ENCODE measurements around the gene TSPAN18. TPM values are rescaled to one million over a fixed set of nuclear protein-coding genes. Genes with fewer than 3 reads are reported as not detected.
"Not testable (repeated sequence)": the region's sequence is repeated elsewhere in the genome, so short reads cannot be mapped to it uniquely, and the experiment has no call there.

The TSPAN18 gene
- total RNA-seq, 1 experiment from 2014 or later, result 1.8 TPM

- H3K4me1 ChIP-seq (ENCODE audit: low read length), result peaks cover 46% of the 10 kb centered on the region
- no peak for DNase-seq
- no peak overlapping the region for H3K27ac ChIP-seq (ENCODE audit: low read length)
- H4K20me1 ChIP-seq (ENCODE audit: insufficient read depth, low read depth, low read length), result no peaks in the 10 kb centered on the region
- H3K79me2 ChIP-seq (ENCODE audit: low read length), result no peaks in the 10 kb centered on the region
- H3K4me3 ChIP-seq (ENCODE audit: low read length), result no peak overlapping the region
- no peak overlapping the region for H2AFZ ChIP-seq (ENCODE audit: low read length)
- H3K9ac ChIP-seq (ENCODE audit: low read length), result no peak overlapping the region
- H3K36me3 ChIP-seq (ENCODE audit: insufficient read depth, low read length), result no peaks in the 10 kb centered on the region
- H3K9me2 ChIP-seq (replicated peaks; ENCODE audit: insufficient read depth, low read length), result no peaks in the 10 kb centered on the region
- H3K9me3 ChIP-seq (ENCODE audit: low read length), result peaks cover 4% of the 10 kb centered on the region; the same call in 1 of the 2 replicates
- no peak overlapping the region for H3K4me2 ChIP-seq (ENCODE audit: low read depth, low read length, poor library complexity, severe bottlenecking)
- H3K27me3 ChIP-seq (ENCODE audit: low read length), result no peaks in the 10 kb centered on the region
Measured at GRCh38 chr11:44868021-44868420, 141.3 kb downstream of the TSPAN18 start.

- Histone ChIP-seq H3K4me2 (ENCODE audit: low read depth, low read length, poor library complexity, severe bottlenecking) (no peak overlapping the region), H3K79me2 (ENCODE audit: low read length) (no peaks in the 10 kb centered on the region), H3K27ac (ENCODE audit: low read length) (no peak overlapping the region), H2AFZ (ENCODE audit: low read length) (no peak overlapping the region), H4K20me1 (ENCODE audit: insufficient read depth, low read depth, low read length) (no peaks in the 10 kb centered on the region), H3K9ac (ENCODE audit: low read length) (no peak overlapping the region), H3K27me3 (ENCODE audit: low read length) (no peaks in the 10 kb centered on the region), H3K36me3 (ENCODE audit: insufficient read depth, low read length) (no peaks in the 10 kb centered on the region), H3K9me3 (ENCODE audit: low read length) (peaks cover 4% of the 10 kb centered on the region; the same call in 1 of the 2 replicates), H3K4me1 (ENCODE audit: low read length) (peaks cover 54% of the 10 kb centered on the region), H3K4me3 (ENCODE audit: low read length) (no peak overlapping the region), H3K9me2 (replicated peaks; ENCODE audit: insufficient read depth, low read length) (no peaks in the 10 kb centered on the region)
- no peak for DNase-seq
Measured at GRCh38 chr11:44868455-44869421, 142.0 kb downstream of the TSPAN18 start.

- peaks cover 4% of the 10 kb centered on the region; the same call in 1 of the 2 replicates for H3K9me3 ChIP-seq (ENCODE audit: low read length)
- no peaks in the 10 kb centered on the region for H4K20me1 ChIP-seq (ENCODE audit: insufficient read depth, low read depth, low read length)
- no peaks in the 10 kb centered on the region for H3K9me2 ChIP-seq (replicated peaks; ENCODE audit: insufficient read depth, low read length)
- peak overlapping the region; percentile 18 for H3K4me2 ChIP-seq (ENCODE audit: low read depth, low read length, poor library complexity, severe bottlenecking)
- no peak overlapping the region for H3K4me3 ChIP-seq (ENCODE audit: low read length)
- H3K36me3 ChIP-seq (ENCODE audit: insufficient read depth, low read length), result no peaks in the 10 kb centered on the region
- no peaks in the 10 kb centered on the region for H3K79me2 ChIP-seq (ENCODE audit: low read length)
- peak; percentile 55 for DNase-seq
- no peak overlapping the region for H3K9ac ChIP-seq (ENCODE audit: low read length)
- 0 out of 2 replicates have a peak overlapping the region, but pooled peaks have one; percentile 15 for H3K27ac ChIP-seq (ENCODE audit: low read length)
- H3K4me1 ChIP-seq (ENCODE audit: low read length), result peaks cover 51% of the 10 kb centered on the region
- no peak overlapping the region; the same call in 1 of the 2 replicates for H2AFZ ChIP-seq (ENCODE audit: low read length)
- H3K27me3 ChIP-seq (ENCODE audit: low read length), result no peaks in the 10 kb centered on the region
Measured at GRCh38 chr11:44870181-44870580, 143.4 kb downstream of the TSPAN18 start.

GRCh38 chr11:44870615-44871176 is 143.9 kb downstream of the TSPAN18 start:
- H4K20me1 ChIP-seq (ENCODE audit: insufficient read depth, low read depth, low read length), result no peaks in the 10 kb centered on the region
- no peak overlapping the region; the same call in 1 of the 2 replicates for H2AFZ ChIP-seq (ENCODE audit: low read length)
- no peaks in the 10 kb centered on the region for H3K27me3 ChIP-seq (ENCODE audit: low read length)
- DNase-seq, result no peak
- no peak overlapping the region for H3K9ac ChIP-seq (ENCODE audit: low read length)
- peaks cover 46% of the 10 kb centered on the region for H3K4me1 ChIP-seq (ENCODE audit: low read length)
- peak overlapping the region; percentile 18 for H3K4me2 ChIP-seq (ENCODE audit: low read depth, low read length, poor library complexity, severe bottlenecking)
- no peak overlapping the region for H3K4me3 ChIP-seq (ENCODE audit: low read length)
- no peaks in the 10 kb centered on the region for H3K79me2 ChIP-seq (ENCODE audit: low read length)
- H3K9me3 ChIP-seq (ENCODE audit: low read length), result peaks cover 4% of the 10 kb centered on the region; the same call in 1 of the 2 replicates
- no peaks in the 10 kb centered on the region for H3K36me3 ChIP-seq (ENCODE audit: insufficient read depth, low read length)
- no peaks in the 10 kb centered on the region for H3K9me2 ChIP-seq (replicated peaks; ENCODE audit: insufficient read depth, low read length)
- 0 out of 2 replicates have a peak overlapping the region, but pooled peaks have one; percentile 15 for H3K27ac ChIP-seq (ENCODE audit: low read length)

DNA sequence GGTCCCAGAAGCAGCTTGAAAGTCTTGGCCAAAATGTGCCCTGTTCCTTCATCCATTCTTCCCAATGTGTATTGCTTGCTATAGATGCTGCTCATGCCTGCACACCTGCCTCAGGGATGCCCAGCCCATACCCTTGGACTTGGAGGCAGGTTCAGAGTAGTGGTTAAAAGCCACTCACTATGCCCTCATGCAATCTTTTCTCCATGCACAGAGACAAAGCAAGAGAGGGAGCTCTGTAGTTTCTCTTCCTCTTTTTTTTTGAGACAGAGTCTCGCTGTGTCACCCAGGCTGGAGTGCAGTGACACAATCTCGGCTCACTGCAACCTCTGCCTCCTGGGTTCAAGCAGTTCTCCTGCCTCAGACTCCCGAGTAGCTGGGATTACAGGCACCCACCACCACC is 144.9 kb downstream of the TSPAN18 start:
- not testable (repeated sequence) for H3K27ac ChIP-seq (ENCODE audit: low read length); H3K9me3 ChIP-seq (ENCODE audit: low read length); H3K4me3 ChIP-seq (ENCODE audit: low read length); H3K36me3 ChIP-seq (ENCODE audit: insufficient read depth, low read length); H3K27me3 ChIP-seq (ENCODE audit: low read length); H3K9ac ChIP-seq (ENCODE audit: low read length); H3K9me2 ChIP-seq (replicated peaks; ENCODE audit: insufficient read depth, low read length); H4K20me1 ChIP-seq (ENCODE audit: insufficient read depth, low read depth, low read length); H2AFZ ChIP-seq (ENCODE audit: low read length); H3K79me2 ChIP-seq (ENCODE audit: low read length); H3K4me2 ChIP-seq (ENCODE audit: low read depth, low read length, poor library complexity, severe bottlenecking)
- H3K4me1 ChIP-seq (ENCODE audit: low read length), result peaks cover 36% of the 10 kb centered on the region
- DNase-seq, result peak; percentile 68

DNA sequence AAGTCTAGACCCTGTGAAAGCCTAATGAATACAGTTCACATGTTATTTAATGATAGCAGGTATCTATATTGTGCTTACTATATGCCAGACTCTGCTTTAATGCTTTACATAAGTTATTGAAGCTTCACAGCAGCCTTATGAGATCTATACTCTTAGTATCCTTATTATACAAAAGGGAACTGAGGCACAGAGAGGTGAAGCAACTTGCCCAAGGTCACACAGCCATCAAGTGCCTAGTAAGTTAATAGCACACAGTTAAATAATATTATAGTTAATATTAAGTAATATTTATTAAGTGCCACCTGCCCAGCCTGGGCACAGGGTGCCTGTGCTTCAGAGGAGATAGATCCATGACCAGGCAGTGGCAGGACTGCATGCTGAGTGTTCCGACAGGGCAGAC is 145.8 kb downstream of the TSPAN18 start:
- no peak overlapping the region for H3K4me2 ChIP-seq (ENCODE audit: low read depth, low read length, poor library complexity, severe bottlenecking)
- H3K9ac ChIP-seq (ENCODE audit: low read length), result no peak overlapping the region
- no peaks in the 10 kb centered on the region for H3K36me3 ChIP-seq (ENCODE audit: insufficient read depth, low read length)
- H4K20me1 ChIP-seq (ENCODE audit: insufficient read depth, low read depth, low read length), result no peaks in the 10 kb centered on the region
- H3K27ac ChIP-seq (ENCODE audit: low read length), result no peak overlapping the region
- no peak overlapping the region for H3K4me3 ChIP-seq (ENCODE audit: low read length)
- H3K4me1 ChIP-seq (ENCODE audit: low read length), result peaks cover 33% of the 10 kb centered on the region
- DNase-seq, result no peak
- peaks cover 4% of the 10 kb centered on the region; the same call in 1 of the 2 replicates for H3K9me3 ChIP-seq (ENCODE audit: low read length)
- no peak overlapping the region for H2AFZ ChIP-seq (ENCODE audit: low read length)
- no peaks in the 10 kb centered on the region for H3K27me3 ChIP-seq (ENCODE audit: low read length)
- no peaks in the 10 kb centered on the region for H3K9me2 ChIP-seq (replicated peaks; ENCODE audit: insufficient read depth, low read length)
- H3K79me2 ChIP-seq (ENCODE audit: low read length), result no peaks in the 10 kb centered on the region

GRCh38 chr11:44873537-44873936 is 146.8 kb downstream of the TSPAN18 start:
- Histone ChIP-seq H3K9me2 (replicated peaks; ENCODE audit: insufficient read depth, low read length) (no peaks in the 10 kb centered on the region), H3K4me1 (ENCODE audit: low read length) (peaks cover 33% of the 10 kb centered on the region), H3K27ac (ENCODE audit: low read length) (no peak overlapping the region), H3K4me2 (ENCODE audit: low read depth, low read length, poor library complexity, severe bottlenecking) (peak overlapping the region; percentile 36), H3K27me3 (ENCODE audit: low read length) (no peaks in the 10 kb centered on the region), H4K20me1 (ENCODE audit: insufficient read depth, low read depth, low read length) (no peaks in the 10 kb centered on the region), H3K79me2 (ENCODE audit: low read length) (no peaks in the 10 kb centered on the region), H3K36me3 (ENCODE audit: insufficient read depth, low read length) (no peaks in the 10 kb centered on the region), H2AFZ (ENCODE audit: low read length) (no peak overlapping the region), H3K9ac (ENCODE audit: low read length) (no peak overlapping the region), H3K4me3 (ENCODE audit: low read length) (no peak overlapping the region), H3K9me3 (ENCODE audit: low read length) (peaks cover 4% of the 10 kb centered on the region; the same call in 1 of the 2 replicates)
- DNase-seq, result no peak

DNA sequence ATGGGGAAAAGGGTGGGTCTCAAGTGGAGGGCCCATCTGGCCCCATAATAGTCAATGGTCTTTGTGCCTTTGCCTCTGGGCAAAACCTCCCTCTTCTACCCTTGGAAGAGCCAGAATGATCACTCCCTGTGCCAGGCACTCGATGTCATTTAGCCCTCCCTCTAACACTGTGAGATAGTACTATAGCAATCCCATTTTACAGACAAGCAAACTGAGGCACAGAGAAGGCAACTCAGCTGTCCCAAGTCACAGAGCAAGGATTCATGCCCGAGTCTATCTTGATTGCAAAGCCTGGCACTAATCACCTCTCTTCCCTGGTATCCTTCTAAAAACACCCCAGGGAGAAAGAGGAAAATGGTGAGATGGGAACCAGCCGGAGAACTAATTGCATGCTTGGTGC is 147.5 kb downstream of the TSPAN18 start:
- Histone ChIP-seq H3K27me3 (ENCODE audit: low read length) (no peaks in the 10 kb centered on the region), H3K79me2 (ENCODE audit: low read length) (no peaks in the 10 kb centered on the region), H3K4me3 (ENCODE audit: low read length) (no peak overlapping the region), H3K9me2 (replicated peaks; ENCODE audit: insufficient read depth, low read length) (no peaks in the 10 kb centered on the region), H3K4me1 (ENCODE audit: low read length) (peaks cover 33% of the 10 kb centered on the region), H2AFZ (ENCODE audit: low read length) (no peak overlapping the region), H4K20me1 (ENCODE audit: insufficient read depth, low read depth, low read length) (no peaks in the 10 kb centered on the region), H3K27ac (ENCODE audit: low read length) (no peak overlapping the region), H3K9me3 (ENCODE audit: low read length) (peaks cover 4% of the 10 kb centered on the region; the same call in 1 of the 2 replicates), H3K4me2 (ENCODE audit: low read depth, low read length, poor library complexity, severe bottlenecking) (no peak overlapping the region), H3K36me3 (ENCODE audit: insufficient read depth, low read length) (no peaks in the 10 kb centered on the region), H3K9ac (ENCODE audit: low read length) (no peak overlapping the region)
- no peak for DNase-seq

All from Karpas-422 (cell line).